ENCODE measurements around the gene PSMD5. TPM values are rescaled to one million over a fixed set of nuclear protein-coding genes. Genes with fewer than 3 reads are reported as not detected.
A peak's percentile ranks its signal among the peaks of the same experiment; 100 is the strongest.

PSMD5 gene
- total RNA-seq, 1 donor: 32.6 TPM

GRCh38 chr9:120830151-120830550, 12.6 kb downstream of the PSMD5 start:
- Histone ChIP-seq H2AFZ (ENCODE audit: low read length) (no peak overlapping the region), H3K27ac (ENCODE audit: low read depth, low read length) (peak overlapping the region; percentile 67), H3K79me2 (ENCODE audit: insufficient read depth, low read length) (peaks cover 20% of the 10 kb centered on the region), H3K4me2 (ENCODE audit: insufficient read depth, low read length) (peak overlapping the region; percentile 18), H3K36me3 (ENCODE audit: insufficient read depth, low read length) (peaks cover 49% of the 10 kb centered on the region), H3K4me3 (ENCODE audit: insufficient read depth, low read length) (no peak overlapping the region), H3K9me3 (ENCODE audit: low read depth, low read length) (no peaks in the 10 kb centered on the region), H3K27me3 (ENCODE audit: insufficient read depth, low read length) (no peaks in the 10 kb centered on the region), H4K20me1 (ENCODE audit: insufficient read depth, low read length) (peaks cover 4% of the 10 kb centered on the region), H3K4me1 (ENCODE audit: insufficient read depth, low read length) (peaks cover 11% of the 10 kb centered on the region)
- DNase-seq (ENCODE audit: insufficient read length, low spot score, missing footprints): no peak
- no peak for TF ChIP-seq CTCF (IDR thresholded peaks at IDR 0.05; ENCODE audit: extremely low read depth, low read depth, low read length)

- H3K27ac ChIP-seq (ENCODE audit: low read depth, low read length): peak overlapping the region; percentile 67
- peaks cover 11% of the 10 kb centered on the region for H3K4me1 ChIP-seq (ENCODE audit: insufficient read depth, low read length)
- H2AFZ ChIP-seq (ENCODE audit: low read length): no peak overlapping the region
- H3K27me3 ChIP-seq (ENCODE audit: insufficient read depth, low read length): no peaks in the 10 kb centered on the region
- no peaks in the 10 kb centered on the region for H3K9me3 ChIP-seq (ENCODE audit: low read depth, low read length)
- H3K79me2 ChIP-seq (ENCODE audit: insufficient read depth, low read length): peaks cover 15% of the 10 kb centered on the region
- no peak overlapping the region for H3K4me3 ChIP-seq (ENCODE audit: insufficient read depth, low read length)
- H3K4me2 ChIP-seq (ENCODE audit: insufficient read depth, low read length): peak overlapping the region; percentile 18
- no peak for DNase-seq (ENCODE audit: insufficient read length, low spot score, missing footprints)
- TF ChIP-seq CTCF (IDR thresholded peaks at IDR 0.05; ENCODE audit: extremely low read depth, low read depth, low read length): no peak
- H3K36me3 ChIP-seq (ENCODE audit: insufficient read depth, low read length): peaks cover 47% of the 10 kb centered on the region
- peaks cover 4% of the 10 kb centered on the region for H4K20me1 ChIP-seq (ENCODE audit: insufficient read depth, low read length)
These were observed 13.1 kb downstream of the PSMD5 start for GRCh38 chr9:120829650-120830049.

- peaks cover 45% of the 10 kb centered on the region for H3K36me3 ChIP-seq (ENCODE audit: insufficient read depth, low read length)
- no peak for DNase-seq (ENCODE audit: insufficient read length, low spot score, missing footprints)
- H2AFZ ChIP-seq (ENCODE audit: low read length): no peak overlapping the region
- H4K20me1 ChIP-seq (ENCODE audit: insufficient read depth, low read length): no peaks in the 10 kb centered on the region
- H3K27me3 ChIP-seq (ENCODE audit: insufficient read depth, low read length): no peaks in the 10 kb centered on the region
- no peaks in the 10 kb centered on the region for H3K4me1 ChIP-seq (ENCODE audit: insufficient read depth, low read length)
- H3K4me3 ChIP-seq (ENCODE audit: insufficient read depth, low read length): no peak overlapping the region
- TF ChIP-seq CTCF (IDR thresholded peaks at IDR 0.05; ENCODE audit: extremely low read depth, low read depth, low read length): no peak
- no peak overlapping the region for H3K4me2 ChIP-seq (ENCODE audit: insufficient read depth, low read length)
- no peaks in the 10 kb centered on the region for H3K79me2 ChIP-seq (ENCODE audit: insufficient read depth, low read length)
- H3K9me3 ChIP-seq (ENCODE audit: low read depth, low read length): no peaks in the 10 kb centered on the region
- H3K27ac ChIP-seq (ENCODE audit: low read depth, low read length): no peak overlapping the region
These were observed 22.6 kb downstream of the PSMD5 start for GRCh38 chr9:120820095-120820494.

- no peak for TF ChIP-seq CTCF (IDR thresholded peaks at IDR 0.05; ENCODE audit: extremely low read depth, low read depth, low read length)
- peaks cover 41% of the 10 kb centered on the region for H3K36me3 ChIP-seq (ENCODE audit: insufficient read depth, low read length)
These were observed 24.1 kb downstream of the PSMD5 start for GRCh38 chr9:120818595-120818994.

More at GRCh38 chr9:120818595-120818994, 24.1 kb downstream of the PSMD5 start:
- DNase-seq (ENCODE audit: insufficient read length, low spot score, missing footprints): no peak
- H3K4me1 ChIP-seq (ENCODE audit: insufficient read depth, low read length): no peaks in the 10 kb centered on the region
- H3K27ac ChIP-seq (ENCODE audit: low read depth, low read length): no peak overlapping the region
- no peaks in the 10 kb centered on the region for H3K79me2 ChIP-seq (ENCODE audit: insufficient read depth, low read length)
- no peaks in the 10 kb centered on the region for H3K27me3 ChIP-seq (ENCODE audit: insufficient read depth, low read length)
- no peaks in the 10 kb centered on the region for H3K9me3 ChIP-seq (ENCODE audit: low read depth, low read length)
- no peak overlapping the region for H2AFZ ChIP-seq (ENCODE audit: low read length)
- H4K20me1 ChIP-seq (ENCODE audit: insufficient read depth, low read length): no peaks in the 10 kb centered on the region
- no peak overlapping the region for H3K4me2 ChIP-seq (ENCODE audit: insufficient read depth, low read length)
- no peak overlapping the region for H3K4me3 ChIP-seq (ENCODE audit: insufficient read depth, low read length)

Data from osteoblast (primary cell).